HG02798 (cell line): ENCODE results near the gene VPS9D1.

ENCODE experiments used
- ATAC-seq: cut with Tn5 transposase; IDR thresholded peaks from one replicate; pipeline ENCODE4 v1.9.1; 2021; ENCODE audit warnings: mild to moderate bottlenecking; ENCODE audit not compliant: unreplicated experiment, poor library complexity

The VPS9D1 gene, protein sequence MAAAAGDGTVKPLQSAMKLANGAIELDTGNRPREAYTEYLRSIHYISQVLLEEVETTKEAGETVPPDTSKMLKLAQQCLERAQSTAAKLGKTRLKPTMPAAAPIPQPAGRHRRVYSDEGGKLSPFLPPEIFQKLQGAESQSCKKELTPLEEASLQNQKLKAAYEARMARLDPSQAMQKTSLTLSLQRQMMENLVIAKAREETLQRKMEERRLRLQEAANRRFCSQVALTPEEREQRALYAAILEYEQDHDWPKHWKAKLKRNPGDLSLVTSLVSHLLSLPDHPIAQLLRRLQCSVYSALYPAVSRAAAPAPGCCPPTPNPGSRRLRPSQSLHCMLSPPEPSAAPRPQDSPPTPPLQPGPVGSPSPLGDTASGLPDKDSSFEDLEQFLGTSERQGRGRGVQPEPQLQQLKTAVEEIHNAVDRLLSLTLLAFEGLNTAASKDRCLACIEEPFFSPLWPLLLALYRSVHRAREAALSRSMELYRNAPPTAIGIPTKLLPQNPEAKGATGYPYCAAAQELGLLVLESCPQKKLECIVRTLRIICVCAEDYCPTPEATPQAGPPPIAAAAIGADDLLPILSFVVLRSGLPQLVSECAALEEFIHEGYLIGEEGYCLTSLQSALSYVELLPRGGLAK

DNA sequence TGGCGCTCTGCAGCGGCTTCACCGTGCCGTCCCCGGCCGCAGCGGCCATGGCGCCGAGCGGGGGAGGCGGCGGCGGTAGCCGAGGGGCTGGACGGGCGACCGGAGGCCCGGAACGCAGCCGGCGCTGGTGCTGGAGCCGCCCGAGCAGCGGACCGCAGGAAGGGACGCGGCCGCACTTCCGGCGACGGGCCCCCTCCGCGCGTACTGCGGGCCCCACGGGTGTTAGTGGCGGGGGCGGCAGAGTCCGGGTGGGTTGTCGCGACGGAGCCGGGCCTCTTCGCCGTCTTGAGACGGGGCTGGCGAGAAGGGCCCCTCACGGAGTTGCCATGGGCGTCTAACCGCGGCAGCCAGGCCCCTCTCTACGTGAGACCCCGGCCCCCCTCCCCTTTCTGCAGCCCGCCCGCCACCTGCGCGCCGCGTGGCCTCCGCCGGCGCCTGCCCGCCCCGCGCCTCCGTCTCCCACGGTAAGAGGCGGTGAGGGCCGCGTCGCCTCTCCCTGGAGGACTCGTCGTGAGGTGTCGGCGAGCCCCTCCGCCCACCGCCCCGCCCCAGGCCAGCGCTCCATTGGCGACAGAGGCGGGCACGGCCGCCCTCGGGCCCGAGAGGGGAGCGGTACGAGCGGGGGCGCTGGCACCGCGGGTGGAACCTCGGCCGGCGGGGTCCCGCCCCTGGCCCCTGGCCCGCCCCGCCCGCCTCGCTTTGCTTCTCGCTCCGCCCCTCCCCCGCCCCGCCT is at the start of gene VPS9D1, which contains the start of gene ZNF276:
Gene VPS9D1 (minus strand): TSS at position 86 of the 733 bp plus-strand sequence. CDS start 37 bp downstream, at position 49.
Gene ZNF276 (plus strand): TSS at position 725 of the 733 bp plus-strand sequence. CDS start 104 bp downstream, outside the sequence.
- ATAC-seq: peak; percentile 64

DNA sequence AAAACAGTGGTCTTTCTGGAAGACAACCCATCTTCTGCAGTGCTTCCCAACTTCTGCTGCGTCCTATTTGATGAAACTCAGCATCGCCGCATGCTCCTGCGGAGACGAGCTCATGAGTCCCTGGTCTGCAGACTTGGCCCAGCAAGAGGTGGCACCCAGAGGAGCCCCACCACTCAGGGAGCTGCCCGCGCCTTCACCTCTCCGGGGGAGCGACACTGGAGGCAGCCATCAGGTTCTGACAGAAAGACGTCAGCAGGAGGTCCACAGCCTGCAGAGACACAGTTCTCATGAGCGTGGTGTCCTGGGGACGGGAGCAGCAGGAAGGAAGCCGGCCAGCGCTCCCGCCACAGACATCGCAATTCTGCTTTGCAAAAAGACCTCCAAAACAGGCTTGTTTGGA is 49.7 kb upstream of the VPS9D1 start:
- ATAC-seq: no peak

DNA sequence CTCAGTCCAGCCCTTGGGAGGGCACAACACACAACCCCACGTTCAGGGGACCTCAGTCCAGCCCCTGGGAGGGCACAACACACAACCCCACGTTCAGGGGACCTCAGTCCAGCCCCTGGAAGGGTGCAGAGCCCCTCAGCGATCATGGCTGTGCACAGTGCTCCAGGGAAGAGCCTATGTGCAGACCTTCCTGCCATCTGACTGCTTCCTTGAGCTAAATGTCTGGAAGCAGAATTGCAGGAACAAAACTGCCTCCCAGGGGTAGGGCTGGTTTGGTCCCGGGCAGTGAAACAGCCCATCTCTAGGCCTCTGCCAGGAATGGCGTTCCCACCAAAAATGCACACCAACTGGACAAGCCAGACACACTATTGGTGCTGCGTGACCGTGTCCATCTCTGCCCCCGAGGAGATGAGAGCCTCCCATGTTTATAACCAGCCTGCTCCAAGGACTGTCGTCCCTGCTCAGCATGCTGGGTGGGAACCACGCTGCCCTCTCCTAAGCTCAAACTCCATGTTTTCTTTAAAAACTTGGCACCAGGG is 44.7 kb upstream of the VPS9D1 start:
- peak; percentile 7 for ATAC-seq

DNA sequence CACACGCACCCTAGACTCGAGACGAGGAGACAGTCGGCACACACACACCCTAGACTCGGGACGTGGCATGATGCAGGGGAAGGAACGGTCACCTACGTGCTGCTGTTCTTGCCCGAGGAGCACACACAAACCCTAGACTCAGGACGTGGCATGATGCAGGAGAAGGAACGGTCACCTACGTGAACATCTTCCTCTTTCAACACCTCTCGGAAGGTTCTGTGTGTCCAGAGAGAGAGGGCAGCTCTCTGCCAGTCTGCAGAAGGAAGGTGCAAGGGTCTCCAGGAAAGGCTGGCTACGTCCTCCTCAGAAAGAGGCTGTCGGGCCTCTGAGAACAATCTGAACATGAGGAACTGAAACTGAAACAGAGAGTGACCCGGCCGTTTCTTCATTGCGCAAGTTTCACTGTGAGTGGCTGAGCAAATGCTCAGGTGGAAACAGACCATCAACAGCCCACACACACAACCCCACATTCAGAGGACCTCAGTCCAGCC is 44.1 kb upstream of the VPS9D1 start:
- ATAC-seq: peak; percentile 85

DNA sequence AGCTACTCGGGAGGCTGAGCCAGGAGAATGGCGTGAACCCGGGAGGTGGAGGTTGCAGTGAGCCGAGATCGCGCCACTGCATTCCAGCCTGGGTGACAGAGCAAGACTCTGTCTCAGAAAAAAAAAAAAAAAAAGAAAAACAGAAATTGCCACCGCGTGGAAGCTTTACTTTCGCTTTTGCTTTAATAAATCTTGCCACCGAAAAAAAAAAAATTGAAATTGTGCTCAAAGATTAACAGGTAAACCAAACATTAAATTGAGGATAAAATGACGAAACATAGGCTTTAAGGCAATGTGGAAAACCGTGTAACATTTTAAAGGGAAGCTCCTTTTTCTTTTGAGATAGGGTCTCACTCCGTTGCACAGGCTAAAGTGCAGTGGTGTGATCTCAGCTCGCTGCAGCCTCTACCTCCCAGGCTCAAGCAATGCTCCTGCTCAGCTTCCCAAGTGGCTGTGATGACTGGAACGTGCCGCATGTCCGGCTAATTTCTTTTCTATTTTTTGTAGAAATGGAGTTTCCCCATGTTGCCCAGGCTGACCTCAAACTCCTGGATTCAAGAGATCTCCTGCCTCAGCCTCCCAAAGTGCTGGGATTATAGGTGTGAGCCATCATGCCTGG is 40.7 kb upstream of the VPS9D1 start:
- no peak for ATAC-seq

DNA sequence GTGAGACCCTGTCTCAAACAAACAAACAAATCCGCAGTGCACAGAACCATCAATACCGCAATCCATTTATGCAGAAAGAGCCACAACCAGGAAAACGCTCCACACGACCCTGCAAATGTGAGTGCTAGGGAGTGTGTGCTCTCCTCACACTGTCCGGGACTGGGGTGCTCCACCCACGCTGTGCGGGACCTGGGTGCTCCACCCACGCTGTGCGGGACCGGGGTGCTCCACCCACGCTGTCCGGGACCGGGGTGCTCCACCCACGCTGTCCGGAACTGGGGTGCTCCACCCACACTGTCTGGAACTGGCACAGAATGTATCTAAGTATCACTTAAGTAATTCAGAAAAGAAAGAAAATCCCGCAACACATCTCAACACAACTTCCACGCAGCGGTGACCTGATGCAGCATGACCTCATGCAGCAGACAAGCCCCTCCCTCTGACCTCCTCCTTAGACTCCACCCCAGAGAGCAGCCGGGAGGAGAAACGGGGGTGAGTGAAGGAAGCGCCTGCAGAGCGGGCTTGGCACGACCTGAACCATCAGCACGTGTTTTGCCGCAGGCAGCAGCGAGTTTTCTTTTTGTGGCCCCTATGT is 39.1 kb upstream of the VPS9D1 start:
- no peak for ATAC-seq

DNA sequence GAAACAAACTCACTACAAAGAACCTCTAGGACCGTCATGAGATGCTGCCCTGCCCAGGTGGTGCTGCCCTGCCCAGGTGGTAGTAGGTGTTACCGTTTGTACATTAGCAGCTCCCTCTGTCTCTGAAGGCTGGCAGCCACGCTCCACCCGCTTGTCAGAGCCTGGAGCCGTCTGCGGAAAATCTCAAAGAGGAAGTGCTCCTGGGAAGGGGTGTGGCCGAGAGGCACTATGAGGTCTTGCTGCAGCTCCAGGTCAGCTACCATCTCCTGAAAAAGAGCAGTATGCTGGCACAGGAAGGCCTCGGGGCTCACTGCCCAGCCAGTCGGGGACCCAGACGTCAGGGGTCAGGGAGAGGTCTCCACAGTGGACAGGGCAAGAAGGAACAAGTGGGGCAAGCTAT is 28.9 kb upstream of the VPS9D1 start:
- no peak for ATAC-seq

DNA sequence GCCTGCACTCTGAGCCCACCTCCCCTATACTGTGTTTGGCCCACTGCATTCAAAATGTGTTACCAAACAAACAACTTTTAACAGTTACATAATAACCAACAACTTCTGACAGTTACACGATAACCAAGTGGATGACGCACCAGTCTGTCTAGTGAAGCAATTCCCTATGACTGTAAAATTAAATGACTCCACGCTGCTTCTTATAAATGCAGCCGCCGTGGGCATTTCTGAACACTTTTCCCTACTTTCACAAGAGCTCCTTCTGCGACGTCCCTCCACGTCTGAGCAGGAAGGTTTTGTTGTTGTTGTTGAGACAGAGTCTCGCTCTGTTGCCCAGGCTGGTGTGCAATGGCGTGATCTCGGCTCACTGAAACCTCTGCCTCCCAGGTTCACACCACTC is 28.2 kb upstream of the VPS9D1 start:
- no peak for ATAC-seq

DNA sequence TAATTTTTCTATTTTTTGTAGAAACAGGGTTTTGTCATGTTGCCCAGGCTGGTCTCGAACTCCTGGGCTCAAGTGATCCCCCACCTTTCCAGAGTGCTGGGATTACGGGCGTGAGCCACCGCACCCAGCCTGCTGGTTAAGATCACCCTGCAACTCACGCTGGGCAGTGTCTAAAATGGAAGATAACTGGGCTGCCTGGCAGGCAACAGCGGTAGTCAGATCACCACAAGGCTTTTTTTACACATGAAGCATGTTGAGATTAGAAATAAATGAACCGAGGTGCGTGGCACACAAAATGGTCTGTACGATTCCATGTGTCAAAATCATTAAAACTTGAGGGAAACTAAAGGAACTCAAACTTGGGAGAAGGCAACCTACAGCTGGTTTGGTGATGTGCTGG is 27.4 kb upstream of the VPS9D1 start:
- ATAC-seq: no peak

DNA sequence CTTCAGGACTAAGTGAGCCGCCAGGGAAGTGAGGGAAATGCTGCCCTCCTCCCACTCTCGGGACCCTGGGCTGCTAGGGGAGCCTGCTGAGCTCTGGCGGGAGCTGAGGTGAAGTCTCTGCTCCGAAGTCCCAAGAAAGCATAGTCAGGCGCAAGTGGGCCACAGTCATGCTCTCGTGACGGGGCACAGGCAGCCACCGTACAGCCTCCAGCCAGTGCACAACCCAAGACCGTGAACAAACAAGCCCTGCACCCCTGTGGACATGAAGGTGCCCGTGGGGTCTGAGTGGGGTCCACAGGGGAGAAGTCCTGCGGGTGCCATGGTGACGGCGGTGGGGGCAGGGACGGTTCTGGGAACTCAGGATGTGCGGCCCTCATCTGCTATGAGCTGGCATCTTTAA is 25.3 kb upstream of the VPS9D1 start:
- ATAC-seq: no peak

DNA sequence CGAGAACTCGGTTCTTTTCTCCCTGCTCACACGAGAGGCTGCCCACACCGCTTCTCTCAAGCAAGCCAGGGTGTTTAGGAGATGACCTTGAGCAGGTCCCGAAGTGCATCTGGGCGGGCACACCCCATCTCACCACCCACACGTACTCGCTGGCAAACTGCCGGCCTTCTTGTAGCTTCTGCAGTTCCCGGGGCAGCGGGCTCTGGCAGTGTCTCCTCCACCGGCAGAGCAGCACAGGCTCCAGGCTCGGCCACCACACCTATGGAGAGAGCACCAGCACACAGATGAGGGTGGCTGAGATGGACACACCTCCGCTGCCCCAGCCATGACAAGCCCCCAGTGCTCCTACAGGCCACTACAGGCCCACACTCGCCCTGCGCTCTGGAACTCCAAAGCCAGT is 24.1 kb upstream of the VPS9D1 start:
- ATAC-seq: no peak

DNA sequence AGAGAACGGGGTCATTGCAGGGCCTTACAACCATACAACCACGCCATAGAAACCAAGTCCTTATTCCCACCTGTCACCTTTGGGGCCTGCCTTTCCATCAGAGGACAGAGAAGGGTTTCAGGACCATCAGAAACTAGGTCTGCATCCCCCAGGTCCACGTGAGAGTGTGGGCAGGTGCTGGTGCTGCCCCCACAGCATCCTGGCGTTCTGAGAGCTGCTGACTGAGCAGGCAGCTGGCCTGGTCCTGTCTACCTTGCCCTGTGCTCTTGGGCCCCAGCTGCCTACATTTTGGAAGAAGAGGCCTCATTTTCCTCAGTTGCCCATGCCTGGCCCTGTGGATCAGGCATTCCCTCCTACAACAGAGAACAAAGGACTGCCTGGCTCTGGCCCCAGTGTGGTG is 22.2 kb upstream of the VPS9D1 start:
- no peak for ATAC-seq

DNA sequence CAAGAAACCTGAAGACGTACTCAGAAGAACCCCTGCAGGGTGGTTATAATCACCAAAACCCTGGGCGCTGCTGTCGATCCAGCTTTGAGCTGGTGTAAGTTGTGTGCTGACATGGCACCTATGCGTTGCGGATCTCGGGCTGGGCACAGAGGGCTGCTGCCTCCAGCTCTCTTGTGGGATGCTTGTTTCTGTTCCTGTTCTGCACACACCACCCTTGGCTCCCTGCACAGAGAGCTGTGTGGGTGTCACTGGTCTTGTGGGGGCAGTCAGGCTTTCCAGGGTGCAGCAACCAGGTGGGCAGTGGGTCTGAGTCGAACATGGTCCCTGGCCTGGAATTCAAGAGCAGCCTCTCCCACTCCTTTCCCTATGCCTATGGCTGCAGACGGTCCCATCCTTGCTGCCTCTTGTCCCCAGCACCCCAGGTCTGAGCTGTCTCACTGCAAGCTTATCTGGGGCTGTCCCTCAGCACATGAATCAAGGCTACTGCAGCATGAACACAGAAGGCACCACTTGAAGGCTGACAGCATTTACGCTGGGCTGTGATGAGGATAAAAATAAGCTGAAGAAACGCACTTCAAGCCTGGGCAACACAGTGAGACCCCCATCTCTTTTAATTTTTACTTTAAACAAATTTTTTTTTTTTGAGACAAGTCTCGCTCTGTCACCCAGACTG is 20.8 kb upstream of the VPS9D1 start:
- ATAC-seq: no peak

DNA sequence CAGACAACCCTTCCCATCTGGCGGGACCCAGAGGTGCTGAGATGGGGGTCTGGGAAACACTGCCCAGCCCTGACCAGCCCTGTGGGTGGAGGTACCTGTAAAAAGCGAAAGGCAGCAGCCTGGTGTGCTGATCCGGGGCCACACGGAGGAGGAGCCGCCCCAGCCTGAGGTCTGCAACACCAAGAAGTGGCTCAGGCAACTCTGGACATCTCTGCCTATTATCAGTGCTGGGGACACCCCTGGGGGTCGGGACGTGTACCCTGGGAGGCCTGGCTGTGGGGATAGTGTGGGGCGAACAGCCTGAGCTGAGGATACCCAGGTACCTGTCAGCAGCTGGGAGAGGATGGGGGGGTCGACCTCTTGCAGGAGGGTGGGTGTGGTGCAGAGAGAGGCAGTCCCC is 18.7 kb upstream of the VPS9D1 start:
- no peak for ATAC-seq

DNA sequence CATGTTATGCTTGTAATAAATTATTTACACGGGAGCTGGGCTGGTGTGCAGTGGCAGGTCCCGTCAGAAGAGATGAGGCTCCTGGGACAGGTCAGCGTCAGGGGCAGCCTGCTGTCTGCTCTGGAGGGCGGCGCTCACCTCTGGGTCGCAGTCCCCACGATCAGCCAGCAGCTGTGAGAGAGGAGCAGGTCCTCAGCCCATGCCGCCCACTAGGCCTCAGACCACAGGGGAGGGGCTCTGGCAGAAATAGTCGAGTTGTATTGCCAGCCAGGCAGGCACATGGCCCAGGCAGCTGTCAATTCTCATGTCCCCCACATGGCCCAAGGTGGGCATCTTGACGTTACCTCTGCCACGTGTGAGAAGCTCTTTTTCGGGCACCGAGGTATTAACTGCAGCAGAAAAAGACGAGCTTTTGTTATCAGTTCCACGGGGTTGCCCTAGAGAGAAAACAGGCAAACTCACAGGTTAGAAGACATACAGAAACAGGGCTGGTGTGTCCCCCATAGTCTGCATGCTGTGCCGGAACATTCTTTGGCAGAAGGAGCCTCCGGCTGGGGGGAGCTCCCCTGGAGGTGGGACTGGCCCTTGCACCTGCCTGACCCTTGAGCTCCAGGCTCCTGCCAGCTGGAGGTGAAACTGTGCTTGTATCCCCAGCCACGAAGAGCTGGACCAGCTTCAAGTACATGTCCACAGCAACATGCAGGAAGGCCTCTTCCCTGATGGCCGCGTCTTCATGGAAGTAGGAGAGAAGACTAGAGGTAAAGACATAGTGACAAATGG is 18.0 kb upstream of the VPS9D1 start:
- no peak for ATAC-seq

DNA sequence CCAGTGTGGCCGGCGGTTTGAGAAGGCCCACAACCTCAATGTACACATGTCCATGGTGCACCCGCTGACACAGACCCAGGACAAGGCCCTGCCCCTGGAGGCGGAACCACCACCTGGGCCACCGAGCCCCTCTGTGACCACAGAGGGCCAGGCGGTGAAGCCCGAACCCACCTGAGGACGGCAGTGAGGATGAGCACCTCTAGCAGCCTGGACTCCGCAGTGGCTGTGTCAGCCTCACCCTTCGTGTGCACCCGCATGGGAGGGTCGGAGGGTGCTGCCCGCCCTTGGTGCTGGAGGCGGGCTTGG is 17.3 kb upstream of the VPS9D1 start:
- ATAC-seq: no peak

DNA sequence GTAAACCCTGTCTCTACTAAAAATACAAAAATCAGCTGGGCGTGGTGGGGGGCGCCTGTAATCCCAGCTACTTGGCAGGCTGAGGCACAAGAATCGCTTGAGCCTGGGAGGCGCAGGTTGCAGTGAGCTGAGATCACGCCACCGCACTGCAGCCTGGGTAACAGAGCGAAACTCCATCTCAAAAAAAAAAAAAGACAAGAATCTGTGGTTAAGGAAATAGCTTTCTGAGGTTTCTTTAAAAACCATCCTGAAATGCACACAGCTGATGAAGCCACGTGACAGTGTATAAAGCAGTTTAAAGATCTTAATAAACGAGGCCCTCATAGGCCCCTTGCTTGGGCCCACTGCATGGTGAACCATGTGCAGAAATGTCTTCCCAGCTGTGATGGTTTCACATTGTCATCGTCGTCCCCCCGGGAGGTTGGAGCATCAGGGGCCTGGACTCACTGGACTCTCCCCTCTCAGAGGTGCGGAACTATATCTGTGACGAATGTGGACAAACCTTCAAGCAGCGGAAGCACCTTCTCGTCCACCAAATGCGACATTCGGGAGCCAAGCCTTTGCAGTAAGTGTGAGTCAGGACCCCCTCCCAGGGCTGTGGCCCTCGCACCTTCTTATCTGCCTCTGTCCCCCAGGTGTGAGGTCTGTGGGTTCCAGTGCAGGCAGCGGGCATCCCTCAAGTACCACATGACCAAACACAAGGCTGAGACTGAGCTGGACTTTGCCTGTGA is 16.8 kb upstream of the VPS9D1 start:
- ATAC-seq: no peak

DNA sequence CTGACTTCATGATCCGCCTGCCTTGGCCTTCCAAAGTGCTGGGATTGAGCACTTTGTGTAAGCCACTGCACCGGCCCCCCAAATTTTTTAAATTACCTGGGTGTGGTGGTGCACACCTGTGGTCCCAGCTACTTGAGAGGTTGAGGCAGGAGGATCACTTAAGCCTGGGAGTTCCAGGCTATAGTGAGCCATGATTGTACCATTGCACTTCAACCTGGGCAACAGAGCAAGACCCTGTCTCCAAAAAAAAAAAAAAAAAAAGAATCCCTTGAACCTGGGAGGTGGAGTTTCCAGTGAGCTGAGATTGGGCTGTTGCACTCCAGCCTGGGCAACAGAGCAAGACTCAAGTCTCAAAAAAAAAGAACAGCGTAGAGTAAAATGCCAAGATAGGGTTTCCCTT is 15.9 kb upstream of the VPS9D1 start:
- ATAC-seq: no peak
